Endothelial cell of umbilical vein (primary cell): ENCODE data around the gene LPCAT3. TPM values are rescaled to one million over a fixed set of nuclear protein-coding genes. Genes with fewer than 3 reads are reported as not detected.

Source experiments
- BruUV-seq: library from RNA; stranded (reverse); fragments of 400-500 nt; replicated peaks from 2 replicates; lab custom pipeline; 2021; lab: Mats Ljungman, UMichigan
- CTCF ChIA-PET: fragments of 300-600, 350-600 bp; sonication (Branson Sonifier 250); formaldehyde crosslinking; loops from one replicate; lab custom pipeline; 2021; ENCODE audit warnings: antibody characterized with exemption, inconsistent platforms; lab: Charles Lee
- POLR2A ChIA-PET: fragments of 300-600, 350-600 bp; sonication (Branson Sonifier 250); formaldehyde crosslinking; loops from one replicate; lab custom pipeline; 2021; ENCODE audit warnings: antibody characterized with exemption, inconsistent platforms; lab: Charles Lee
- DNase-seq: peaks from one replicate; pipeline ENCODE4 v3.0.0-alpha.2; 2011; ENCODE audit warnings: low read depth, low spot score
- FAIRE-seq: peaks from 2 replicates; lab custom pipeline; 2011; peaks lifted over from hg19 to GRCh38; lab: Jason Lieb, UNC
- H2AFZ ChIP-seq: 2 replicates; pipeline ENCODE4 v1.6.0; 2012; ENCODE audit warnings: low read depth, low read length, control low read depth, inconsistent platforms
- H3K27ac ChIP-seq: 2 replicates; pipeline ENCODE4 v1.5.1; 2011; ENCODE audit warnings: low read depth, mild to moderate bottlenecking, control low read depth, low read length, moderate library complexity; ENCODE audit not compliant: insufficient read depth
- H3K27me3 ChIP-seq, 2 experiments: 2 replicates each; pipeline versions ENCODE4 v1.6.0 to v1.6.1; 2011; ENCODE audit warnings: low read length in 2 of 2, mixed read lengths in 1 of 2; ENCODE audit not compliant: control insufficient read depth in 2 of 2, insufficient read depth in 2 of 2
- H3K36me3 ChIP-seq, 2 experiments: 2 replicates in 1 of 2; 3 replicates in 1 of 2; pipeline ENCODE4 v1.5.1; 2011; ENCODE audit warnings: low read length in 2 of 2, mild to moderate bottlenecking in 1 of 2, moderate library complexity in 1 of 2; ENCODE audit not compliant: control insufficient read depth in 2 of 2, insufficient read depth in 2 of 2; ENCODE audit errors: extremely low read depth in 1 of 2
- H3K4me1 ChIP-seq: 3 replicates; pipeline ENCODE4 v1.5.1; 2011; ENCODE audit warnings: mild to moderate bottlenecking, low read length; ENCODE audit not compliant: control insufficient read depth, insufficient read depth; ENCODE audit errors: extremely low read depth
- H3K4me2 ChIP-seq: 2 replicates; pipeline ENCODE4 v1.6.1; 2011; ENCODE audit warnings: low read length, control low read depth, mixed read lengths; ENCODE audit not compliant: insufficient read depth
- H3K4me3 ChIP-seq, 3 experiments: fragments of 200-600 bp in 1 of 3; sonication (generic), shearing (Covaris generic) in 1 of 3; replicated peaks in 1 of 3; 2 replicates each; pipeline ENCODE4 v1.5.1; 2011 to 2016; ENCODE audit warnings: control low read depth in 3 of 3, low read length in 3 of 3, mild to moderate bottlenecking in 2 of 3, inconsistent platforms in 1 of 3, low read depth in 1 of 3, moderate library complexity in 1 of 3; ENCODE audit not compliant: insufficient read depth in 1 of 3
- H3K79me2 ChIP-seq: 2 replicates; pipeline ENCODE4 v1.6.0; 2012; ENCODE audit warnings: low read length, inconsistent platforms; ENCODE audit not compliant: control insufficient read depth, insufficient read depth
- H3K9ac ChIP-seq: replicated peaks from 2 replicates; pipeline ENCODE3; 2011; ENCODE audit warnings: low read length, control low read depth; ENCODE audit not compliant: insufficient read depth; ENCODE audit errors: extremely low read depth
- H3K9me1 ChIP-seq: replicated peaks from 3 replicates; pipeline ENCODE4 v1.6.0; 2011; ENCODE audit warnings: mild to moderate bottlenecking, low read length; ENCODE audit not compliant: control insufficient read depth, insufficient read depth; ENCODE audit errors: extremely low read depth
- H3K9me3 ChIP-seq: replicated peaks from 2 replicates; pipeline ENCODE4 v1.5.1; 2012; ENCODE audit warnings: low read length, inconsistent platforms; ENCODE audit not compliant: control insufficient read depth, insufficient read depth
- H4K20me1 ChIP-seq: replicated peaks from 2 replicates; pipeline ENCODE3; 2011; ENCODE audit warnings: mild to moderate bottlenecking, low read length; ENCODE audit not compliant: control insufficient read depth, insufficient read depth; ENCODE audit errors: extremely low read depth
- EZH2 ChIP-seq: IDR thresholded peaks from 2 replicates; pipeline ENCODE4 v1.6.1; 2012; ENCODE audit warnings: borderline replicate concordance, low read depth, mild to moderate bottlenecking, moderate library complexity, low read length, inconsistent platforms; ENCODE audit not compliant: severe bottlenecking
- FOS ChIP-seq: IDR thresholded peaks from 2 replicates; pipeline ENCODE4 v1.6.1; 2011; ENCODE audit warnings: mild to moderate bottlenecking, low read length, moderate library complexity, borderline replicate concordance; ENCODE audit not compliant: insufficient read depth
- GATA2 ChIP-seq: IDR thresholded peaks from 2 replicates; pipeline ENCODE4 v1.7.0; 2011; ENCODE audit warnings: low read depth, mild to moderate bottlenecking, moderate library complexity, mixed read lengths, low read length; ENCODE audit not compliant: insufficient read length, insufficient read depth
- JUN ChIP-seq: IDR thresholded peaks from 2 replicates; pipeline ENCODE4 v1.6.1; 2011; ENCODE audit warnings: borderline replicate concordance, low read depth; ENCODE audit not compliant: insufficient read length, insufficient read depth
- MYC ChIP-seq: IDR thresholded peaks from one replicate; pipeline ENCODE4 v1.6.1; 2011; ENCODE audit warnings: mild to moderate bottlenecking, low read depth, low read length
- POLR2A ChIP-seq: IDR thresholded peaks from 2 replicates; pipeline ENCODE4 v1.6.1; 2012; ENCODE audit warnings: low read depth, mild to moderate bottlenecking, control low read depth, low read length
- dilution Hi-C: fragments of 300-500 bp; cut with MboI; formaldehyde crosslinking; loops from one replicate; pipeline ENCODE4 v1.15.0; 2019; ENCODE audit warnings: low sequenced_read_pairs; ENCODE audit not compliant: extremely low pct_ligation_motif_present
- intact Hi-C: fragments of 100-400 bp; cut with micrococcal nuclease; formaldehyde crosslinking; loops from one replicate; pipeline ENCODE4 v1.10.0; 2022
- polyA plus RNA-seq, 4 experiments: library from polyadenylated mRNA; depleted of rRNA in 3 of 4; stranded (reverse) in 3 of 4; unstranded in 1 of 4; fragments of >200 nt; gene quantifications; 2 replicates each; pipeline versions ENCODE4 v1.2.1 to v1.2.3, GENCODE V29; 2011 to 2012; ENCODE audit warnings: missing spikeins in 1 of 4
- total RNA-seq: library from RNA; stranded (reverse); gene quantifications from 2 replicates; pipeline ENCODE4 v1.2.3, GENCODE V29; 2021
- TF ChIP-seq, protein P1 (sequence below), 2 donors: IDR thresholded peaks; 1 replicate in 1 of 2; 2 replicates in 1 of 2; pipeline ENCODE4 v1.5.1; 2011; ENCODE audit warnings: low read length in 2 of 2, mild to moderate bottlenecking in 2 of 2, moderate library complexity in 2 of 2, control low read depth in 1 of 2, inconsistent platforms in 1 of 2, low read depth in 1 of 2; ENCODE audit not compliant: insufficient read depth in 1 of 2; ENCODE audit errors: extremely low read depth in 1 of 2
- TF ChIP-seq, protein P2 (sequence below): IDR thresholded peaks from 2 replicates; pipeline ENCODE4 v1.6.1; 2011; ENCODE audit not compliant: insufficient read depth, insufficient read length

The LPCAT3 gene
- total and polyA plus RNA-seq, 2 donors (not counting 3 experiments of a cell fraction or from before 2014, with no cell fraction given) = 29.5 to 36.0 TPM

DNA sequence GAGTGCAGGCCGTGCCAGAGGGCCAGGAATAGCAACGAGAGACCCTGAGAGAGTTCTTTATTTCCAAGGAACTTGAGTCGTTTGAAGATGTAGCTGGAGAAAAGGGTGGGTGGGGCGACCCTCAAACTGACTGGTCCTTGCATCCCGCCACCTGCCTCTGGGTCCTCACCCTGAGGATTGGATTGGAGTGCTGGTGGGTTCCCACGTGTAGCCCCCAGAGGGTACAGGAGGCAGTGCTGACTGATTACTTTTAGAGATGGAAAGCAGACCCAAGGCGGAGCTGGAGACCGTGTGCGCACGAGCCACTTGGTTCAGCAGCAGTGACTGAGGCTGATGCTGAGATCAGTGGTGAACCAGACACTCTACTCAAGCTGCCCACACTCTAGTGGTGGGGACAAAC, 40.6 kb downstream of the LPCAT3 start:
- peaks cover 20 to 38% of the 10 kb centered on the region in 2 experiments for H3K36me3 ChIP-seq
- no peaks in the 10 kb centered on the region for H3K9me3 ChIP-seq
- H3K9ac ChIP-seq = no peak overlapping the region
- FAIRE-seq = no peak
- no TSS peak for BruUV-seq
- ChIA-PET CTCF (interaction anchor here (1.2 kb wide), 2 partner anchors 21 to 33 kb away, joined by 3 to 4 read pairs; no protein-coding TSS in a partner anchor), POLR2A (interaction anchor here (0.6 kb wide), 1 partner anchor 38 kb away, joined by 4 read pairs; no protein-coding TSS in a partner anchor)
- H3K4me2 ChIP-seq = no peak overlapping the region
- no peaks in the 10 kb centered on the region for H3K4me1 ChIP-seq
- no peak overlapping the region for H3K27ac ChIP-seq
- dilution Hi-C loops = no loop called here
- H3K79me2 ChIP-seq = peaks cover 4% of the 10 kb centered on the region
- no peak overlapping the region for H2AFZ ChIP-seq
- H3K4me3 ChIP-seq = no peak overlapping the region
- intact Hi-C loops = no loop called here
- no peaks in the 10 kb centered on the region for H3K9me1 ChIP-seq
- no peaks in the 10 kb centered on the region for H4K20me1 ChIP-seq
- no peak for TF ChIP-seq JUN
- TF ChIP-seq EZH2 = no peak
- TF ChIP-seq, protein P1, sequence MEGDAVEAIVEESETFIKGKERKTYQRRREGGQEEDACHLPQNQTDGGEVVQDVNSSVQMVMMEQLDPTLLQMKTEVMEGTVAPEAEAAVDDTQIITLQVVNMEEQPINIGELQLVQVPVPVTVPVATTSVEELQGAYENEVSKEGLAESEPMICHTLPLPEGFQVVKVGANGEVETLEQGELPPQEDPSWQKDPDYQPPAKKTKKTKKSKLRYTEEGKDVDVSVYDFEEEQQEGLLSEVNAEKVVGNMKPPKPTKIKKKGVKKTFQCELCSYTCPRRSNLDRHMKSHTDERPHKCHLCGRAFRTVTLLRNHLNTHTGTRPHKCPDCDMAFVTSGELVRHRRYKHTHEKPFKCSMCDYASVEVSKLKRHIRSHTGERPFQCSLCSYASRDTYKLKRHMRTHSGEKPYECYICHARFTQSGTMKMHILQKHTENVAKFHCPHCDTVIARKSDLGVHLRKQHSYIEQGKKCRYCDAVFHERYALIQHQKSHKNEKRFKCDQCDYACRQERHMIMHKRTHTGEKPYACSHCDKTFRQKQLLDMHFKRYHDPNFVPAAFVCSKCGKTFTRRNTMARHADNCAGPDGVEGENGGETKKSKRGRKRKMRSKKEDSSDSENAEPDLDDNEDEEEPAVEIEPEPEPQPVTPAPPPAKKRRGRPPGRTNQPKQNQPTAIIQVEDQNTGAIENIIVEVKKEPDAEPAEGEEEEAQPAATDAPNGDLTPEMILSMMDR (IDR thresholded peaks at IDR 0.05; ENCODE audit: extremely low read depth in 1 of 2, insufficient read depth in 1 of 2, low read depth in 1 of 2, low read length in 2 of 2) = no peak
- TF ChIP-seq POLR2A = no peak
- TF ChIP-seq MYC = no peak
- no peak for TF ChIP-seq FOS
- no peak for TF ChIP-seq GATA2
- TF ChIP-seq, protein P2, sequence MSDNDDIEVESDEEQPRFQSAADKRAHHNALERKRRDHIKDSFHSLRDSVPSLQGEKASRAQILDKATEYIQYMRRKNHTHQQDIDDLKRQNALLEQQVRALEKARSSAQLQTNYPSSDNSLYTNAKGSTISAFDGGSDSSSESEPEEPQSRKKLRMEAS = no peak
- H3K27me3 ChIP-seq = no peaks in the 10 kb centered on the region
- no peak for DNase-seq
